Thymus (tissue), 11 donors: ENCODE data around the gene NDUFAF8. TPM values are rescaled to one million over a fixed set of nuclear protein-coding genes. Genes with fewer than 3 reads are reported as not detected.

Source experiments
- DNase-seq, 9 donors: peaks; one replicate each; pipeline ENCODE4 v3.0.0-alpha.2; 2013; ENCODE audit warnings: low spot score in 9 of 9, low read depth in 6 of 9, missing footprints in 1 of 9
- H3K27ac ChIP-seq, 2 donors: one replicate each; pipeline ENCODE4 v1.5.1; 2013; ENCODE audit warnings: control low read depth in 1 of 2, low read depth in 1 of 2, low read length in 1 of 2, mild to moderate bottlenecking in 1 of 2, moderate library complexity in 1 of 2
- H3K27me3 ChIP-seq, 2 donors: one replicate each; pipeline ENCODE4 v1.5.1; 2013; ENCODE audit warnings: low read length in 1 of 2; ENCODE audit not compliant: control insufficient read depth in 2 of 2, insufficient read depth in 1 of 2
- H3K36me3 ChIP-seq, 2 donors: one replicate each; pipeline ENCODE4 v1.5.1; 2013; ENCODE audit warnings: low read length in 1 of 2, mild to moderate bottlenecking in 1 of 2, moderate library complexity in 1 of 2; ENCODE audit not compliant: control insufficient read depth in 2 of 2, insufficient read depth in 2 of 2
- H3K4me1 ChIP-seq, 2 donors: one replicate each; pipeline ENCODE4 v1.5.1; 2013; ENCODE audit warnings: low read length in 2 of 2; ENCODE audit not compliant: control insufficient read depth in 2 of 2, insufficient read depth in 2 of 2
- H3K4me3 ChIP-seq, 2 donors: one replicate each; pipeline ENCODE4 v1.5.1; 2013; ENCODE audit warnings: low read length in 2 of 2, control low read depth in 1 of 2, mild to moderate bottlenecking in 1 of 2
- H3K9me3 ChIP-seq, 2 donors: one replicate each; pipeline ENCODE4 v1.5.1; 2013; ENCODE audit warnings: low read length in 1 of 2, mild to moderate bottlenecking in 1 of 2; ENCODE audit not compliant: control insufficient read depth in 2 of 2, insufficient read depth in 1 of 2
- WGBS: extraction: QIAGEN DNeasy Blood & Tissue Kit; methylation state at CpG from one replicate; pipeline ENCODE4 v1.1.7; 2013; 5-methylcytosine and 5-hydroxymethylcytosine counted together
- polyA plus RNA-seq: library from polyadenylated mRNA; stranded (reverse); fragments of 200-250 nt; gene quantifications from one replicate; pipeline ENCODE4 v1.2.3, GENCODE V29; 2013
- total RNA-seq: library from RNA; stranded (reverse); fragments of 120-200 nt; gene quantifications from one replicate; pipeline ENCODE4 v1.2.4, GENCODE V29; 2013
- donor health status: healthy.

The NDUFAF8 gene
- total and polyA plus RNA-seq, 2 donors: 47.1 to 101 TPM

GRCh38 chr17:81267390-81268067 is 28.4 kb downstream of the NDUFAF8 start:
- Histone ChIP-seq H3K9me3 (peaks cover 0 to 3% of the 10 kb centered on the region in 2 donors), H3K36me3 (peaks cover 73 to 76% of the 10 kb centered on the region in 2 donors), H3K27me3 (no peaks in the 10 kb centered on the region), H3K4me1 (peaks cover 0 to 3% of the 10 kb centered on the region in 2 donors), H3K4me3 (no peak overlapping the region), H3K27ac (no peak overlapping the region)
- 98% methylated on average over 6 of the region's 6 CpGs for WGBS
- no peak for DNase-seq

- Histone ChIP-seq H3K9me3 (no peaks in the 10 kb centered on the region), H3K36me3 (peaks cover 74 to 77% of the 10 kb centered on the region in 2 donors), H3K4me1 (peaks cover 0 to 12% of the 10 kb centered on the region in 2 donors), H3K27me3 (no peaks in the 10 kb centered on the region), H3K4me3 (no peak overlapping the region), H3K27ac (no peak overlapping the region)
- no peak for DNase-seq
- 94% methylated on average over 18 of the region's 18 CpGs for WGBS
Observed at GRCh38 chr17:81270279-81270678, 31.2 kb downstream of the NDUFAF8 start.

- H3K36me3 ChIP-seq: peaks cover 72 to 77% of the 10 kb centered on the region in 2 donors
- H3K27ac ChIP-seq: no peak overlapping the region
- H3K4me1 ChIP-seq: peaks cover 0 to 12% of the 10 kb centered on the region in 2 donors
- no peaks in the 10 kb centered on the region for H3K27me3 ChIP-seq
- no peak for DNase-seq
- no peaks in the 10 kb centered on the region for H3K9me3 ChIP-seq
- no peak overlapping the region for H3K4me3 ChIP-seq
- 97% methylated on average over 12 of the region's 12 CpGs for WGBS
Observed at GRCh38 chr17:81271226-81271625, 32.1 kb downstream of the NDUFAF8 start.

GRCh38 chr17:81272616-81273015 is 33.5 kb downstream of the NDUFAF8 start:
- no peak for DNase-seq
- H3K36me3 ChIP-seq: peaks cover 74 to 78% of the 10 kb centered on the region in 2 donors
- no peak overlapping the region for H3K4me3 ChIP-seq
- WGBS: 84% methylated on average over 12 of the region's 12 CpGs
- H3K27me3 ChIP-seq: no peaks in the 10 kb centered on the region
- H3K9me3 ChIP-seq: no peaks in the 10 kb centered on the region
- peaks cover 0 to 12% of the 10 kb centered on the region in 2 donors for H3K4me1 ChIP-seq
- H3K27ac ChIP-seq: no peak overlapping the region

GRCh38 chr17:81273698-81274470 is 34.8 kb downstream of the NDUFAF8 start:
- Histone ChIP-seq H3K4me3 (no peak overlapping the region), H3K27ac (no peak overlapping the region), H3K36me3 (peaks cover 77 to 79% of the 10 kb centered on the region in 2 donors), H3K4me1 (peaks cover 0 to 16% of the 10 kb centered on the region in 2 donors), H3K27me3 (no peaks in the 10 kb centered on the region), H3K9me3 (no peaks in the 10 kb centered on the region)
- DNase-seq: no peak
- 98% methylated on average over 31 of the region's 31 CpGs for WGBS

- peaks cover 78 to 81% of the 10 kb centered on the region in 2 donors for H3K36me3 ChIP-seq
- H3K4me1 ChIP-seq: peaks cover 0 to 16% of the 10 kb centered on the region in 2 donors
- no peak overlapping the region for H3K27ac ChIP-seq
- no peaks in the 10 kb centered on the region for H3K9me3 ChIP-seq
- H3K4me3 ChIP-seq: no peak overlapping the region
- no peaks in the 10 kb centered on the region for H3K27me3 ChIP-seq
- DNase-seq: no peak
- 98% methylated on average over 14 of the region's 14 CpGs for WGBS
Observed at GRCh38 chr17:81274471-81274855, 35.3 kb downstream of the NDUFAF8 start.

GRCh38 chr17:81276781-81277180 is 37.7 kb downstream of the NDUFAF8 start:
- peaks cover 74 to 79% of the 10 kb centered on the region in 2 donors for H3K36me3 ChIP-seq
- H3K4me3 ChIP-seq: no peak overlapping the region
- H3K4me1 ChIP-seq: peaks cover 0 to 16% of the 10 kb centered on the region in 2 donors
- H3K9me3 ChIP-seq: no peaks in the 10 kb centered on the region
- DNase-seq: no peak
- H3K27ac ChIP-seq: no peak overlapping the region
- WGBS: 98% methylated on average over 11 of the region's 11 CpGs
- no peaks in the 10 kb centered on the region for H3K27me3 ChIP-seq

- no peaks in the 10 kb centered on the region for H3K9me3 ChIP-seq
- WGBS: 95% methylated on average over 18 of the region's 18 CpGs
- no peak overlapping the region for H3K4me3 ChIP-seq
- no peak for DNase-seq
- peaks cover 76 to 81% of the 10 kb centered on the region in 2 donors for H3K36me3 ChIP-seq
- H3K27me3 ChIP-seq: no peaks in the 10 kb centered on the region
- H3K27ac ChIP-seq: no peak overlapping the region
- peaks cover 0 to 14% of the 10 kb centered on the region in 2 donors for H3K4me1 ChIP-seq
Observed at GRCh38 chr17:81277421-81277820, 38.3 kb downstream of the NDUFAF8 start.
